ENCODE data around the gene ARF4.

DNA sequence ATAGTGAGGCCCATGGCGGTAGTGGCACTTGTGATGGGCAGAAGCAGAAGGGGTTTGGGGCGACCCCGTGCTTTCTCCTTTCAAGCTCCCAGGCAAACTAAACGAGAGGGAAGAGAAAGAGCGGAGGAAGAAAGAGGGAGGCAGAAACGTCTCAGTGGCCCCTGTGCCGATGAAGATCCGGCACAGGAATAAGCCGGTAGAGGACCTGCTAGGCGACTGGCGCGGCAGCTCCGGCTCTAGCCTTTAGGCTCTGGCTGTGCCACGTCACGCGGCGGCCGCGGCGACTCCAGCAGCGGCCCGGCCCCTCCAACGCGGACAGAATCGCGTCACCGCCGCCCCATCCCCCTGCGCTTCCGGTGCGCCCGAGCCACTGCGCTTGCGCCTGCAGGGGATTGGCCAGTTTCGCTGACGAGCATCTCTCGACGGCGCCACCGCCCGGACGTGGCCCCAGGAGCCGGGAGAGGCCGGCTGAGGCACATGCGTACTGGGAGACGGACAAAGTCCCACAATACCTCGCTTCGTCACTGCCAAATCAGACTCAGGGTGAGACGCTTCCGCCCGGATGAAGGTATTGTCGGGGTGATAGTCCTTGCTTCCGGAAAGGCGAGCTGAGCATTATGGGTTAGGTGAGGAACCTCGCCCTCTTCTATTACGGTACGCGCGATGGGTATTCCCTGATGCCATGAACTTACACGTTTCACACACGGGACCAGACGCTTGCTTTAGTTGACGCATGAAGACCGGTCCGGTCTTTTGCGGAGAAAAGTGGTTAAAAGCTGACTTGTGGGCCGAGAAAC is at the start of gene ARF4:
- TF ChIP-seq, protein P1, sequence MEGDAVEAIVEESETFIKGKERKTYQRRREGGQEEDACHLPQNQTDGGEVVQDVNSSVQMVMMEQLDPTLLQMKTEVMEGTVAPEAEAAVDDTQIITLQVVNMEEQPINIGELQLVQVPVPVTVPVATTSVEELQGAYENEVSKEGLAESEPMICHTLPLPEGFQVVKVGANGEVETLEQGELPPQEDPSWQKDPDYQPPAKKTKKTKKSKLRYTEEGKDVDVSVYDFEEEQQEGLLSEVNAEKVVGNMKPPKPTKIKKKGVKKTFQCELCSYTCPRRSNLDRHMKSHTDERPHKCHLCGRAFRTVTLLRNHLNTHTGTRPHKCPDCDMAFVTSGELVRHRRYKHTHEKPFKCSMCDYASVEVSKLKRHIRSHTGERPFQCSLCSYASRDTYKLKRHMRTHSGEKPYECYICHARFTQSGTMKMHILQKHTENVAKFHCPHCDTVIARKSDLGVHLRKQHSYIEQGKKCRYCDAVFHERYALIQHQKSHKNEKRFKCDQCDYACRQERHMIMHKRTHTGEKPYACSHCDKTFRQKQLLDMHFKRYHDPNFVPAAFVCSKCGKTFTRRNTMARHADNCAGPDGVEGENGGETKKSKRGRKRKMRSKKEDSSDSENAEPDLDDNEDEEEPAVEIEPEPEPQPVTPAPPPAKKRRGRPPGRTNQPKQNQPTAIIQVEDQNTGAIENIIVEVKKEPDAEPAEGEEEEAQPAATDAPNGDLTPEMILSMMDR (IDR thresholded peaks at IDR 0.05; ENCODE audit: low read length), result peak; percentile 25; the same call in 1 of the 2 replicates
- no peak for TF ChIP-seq EZH2 (IDR thresholded peaks at IDR 0.05; ENCODE audit: borderline replicate concordance, low read length)
